H9 (cell line): ENCODE data around the gene DIP2C. TPM values are rescaled to one million over a fixed set of nuclear protein-coding genes. Genes with fewer than 3 reads are reported as not detected.

Experiments used
- DNase-seq: peaks from one replicate; pipeline ENCODE4 v3.0.0-alpha.2; 2017
- H2AFZ ChIP-seq: one replicate; pipeline ENCODE4 v1.6.1; 2013; ENCODE audit warnings: mild to moderate bottlenecking, low read length, control low read depth, moderate library complexity
- H2AK5ac ChIP-seq: 2 replicates; pipeline ENCODE4 v1.6.1; 2013; ENCODE audit warnings: low read length, control low read depth, mixed read lengths; ENCODE audit not compliant: insufficient read length
- H2BK120ac ChIP-seq: one replicate; pipeline ENCODE4 v1.6.1; 2013; ENCODE audit warnings: low read depth, mild to moderate bottlenecking, low read length, control low read depth, inconsistent platforms; ENCODE audit not compliant: poor library complexity, severe bottlenecking
- H2BK12ac ChIP-seq: 2 replicates; pipeline ENCODE4 v1.6.1; 2013; ENCODE audit warnings: low read length, control low read depth, mixed read lengths, low read depth; ENCODE audit not compliant: insufficient read length
- H2BK15ac ChIP-seq: 2 replicates; pipeline ENCODE4 v1.6.1; 2013; ENCODE audit warnings: low read depth, low read length, control low read depth
- H2BK20ac ChIP-seq: one replicate; pipeline ENCODE4 v1.6.1; 2013; ENCODE audit warnings: low read depth, mild to moderate bottlenecking, low read length, control low read depth, inconsistent platforms; ENCODE audit not compliant: poor library complexity, severe bottlenecking
- H2BK5ac ChIP-seq: 2 replicates; pipeline ENCODE4 v1.6.1; 2013; ENCODE audit warnings: low read length, control low read depth, mixed read lengths; ENCODE audit not compliant: insufficient read length
- H3K14ac ChIP-seq: 2 replicates; pipeline ENCODE4 v1.6.1; 2013; ENCODE audit warnings: low read length, control low read depth; ENCODE audit not compliant: insufficient read depth
- H3K18ac ChIP-seq: 2 replicates; pipeline ENCODE4 v1.6.1; 2013; ENCODE audit warnings: low read depth, mild to moderate bottlenecking, mixed read lengths, low read length, control low read depth; ENCODE audit not compliant: insufficient read length
- H3K23ac ChIP-seq: 2 replicates; pipeline ENCODE4 v1.6.1; 2013; ENCODE audit warnings: low read length, control low read depth, mixed read lengths, low read depth; ENCODE audit not compliant: insufficient read length
- H3K23me2 ChIP-seq: 2 replicates; pipeline ENCODE4 v1.6.1; 2013; ENCODE audit warnings: low read depth, mild to moderate bottlenecking, mixed read lengths, low read length, control low read depth; ENCODE audit not compliant: insufficient read length, poor library complexity, severe bottlenecking
- H3K27ac ChIP-seq: 2 replicates; pipeline ENCODE4 v1.5.1; 2013; ENCODE audit warnings: low read length, control low read depth, mixed read lengths, low read depth; ENCODE audit not compliant: insufficient read length
- H3K27me3 ChIP-seq: 2 replicates; pipeline ENCODE4 v1.6.1; 2013; ENCODE audit warnings: low read length, control low read depth, inconsistent platforms; ENCODE audit not compliant: insufficient read depth
- H3K4ac ChIP-seq: 2 replicates; pipeline ENCODE4 v1.6.1; 2013; ENCODE audit warnings: low read depth, mild to moderate bottlenecking, control low read depth, inconsistent platforms, low read length, moderate library complexity
- H3K4me1 ChIP-seq: 2 replicates; pipeline ENCODE4 v1.6.1; 2013; ENCODE audit warnings: low read length, control low read depth, inconsistent platforms; ENCODE audit not compliant: insufficient read depth
- H3K4me2 ChIP-seq: 2 replicates; pipeline ENCODE4 v1.6.1; 2013; ENCODE audit warnings: low read length, control low read depth, mixed read lengths; ENCODE audit not compliant: insufficient read length, insufficient read depth
- H3K56ac ChIP-seq: 2 replicates; pipeline ENCODE4 v1.6.1; 2013; ENCODE audit warnings: low read depth, mild to moderate bottlenecking, mixed read lengths, low read length, control low read depth; ENCODE audit not compliant: insufficient read length
- H3K79me1 ChIP-seq: 2 replicates; pipeline ENCODE4 v1.6.1; 2013; ENCODE audit warnings: low read depth, mild to moderate bottlenecking, moderate library complexity, low read length, control low read depth, inconsistent platforms; ENCODE audit not compliant: insufficient read depth, poor library complexity, severe bottlenecking
- H3K79me2 ChIP-seq: 2 replicates; pipeline ENCODE4 v1.6.1; 2013; ENCODE audit warnings: low read length, control low read depth, inconsistent platforms; ENCODE audit not compliant: insufficient read depth
- H3K9ac ChIP-seq: 2 replicates; pipeline ENCODE4 v1.6.1; 2013; ENCODE audit warnings: low read length, control low read depth, mixed read lengths; ENCODE audit not compliant: insufficient read length; ENCODE audit errors: extremely low read depth
- H3K9me3 ChIP-seq: one replicate; pipeline ENCODE4 v1.6.1; 2013; ENCODE audit warnings: low read depth, low read length, inconsistent platforms; ENCODE audit not compliant: control insufficient read depth
- H3T11ph ChIP-seq: one replicate; pipeline ENCODE4 v1.6.1; 2013; ENCODE audit warnings: mild to moderate bottlenecking, low read length, control low read depth, inconsistent platforms
- H4K20me1 ChIP-seq: one replicate; pipeline ENCODE4 v1.6.1; 2013; ENCODE audit not compliant: control insufficient read depth, insufficient read length, insufficient read depth
- H4K5ac ChIP-seq: 2 replicates; pipeline ENCODE4 v1.6.1; 2013; ENCODE audit warnings: low read depth, mild to moderate bottlenecking, mixed read lengths, low read length, control low read depth; ENCODE audit not compliant: insufficient read length
- H4K8ac ChIP-seq: replicated peaks from 2 replicates; pipeline ENCODE4 v1.6.1; 2013; ENCODE audit warnings: low read length, control low read depth, mixed read lengths, low read depth; ENCODE audit not compliant: insufficient read length
- H4K91ac ChIP-seq: 2 replicates; pipeline ENCODE4 v1.6.1; 2013; ENCODE audit warnings: low read depth, mild to moderate bottlenecking, moderate library complexity, mixed read lengths, low read length, control low read depth; ENCODE audit not compliant: insufficient read length
- H3K27ac Mint-ChIP-seq, 3 experiments: 2 replicates in 2 of 3; 3 replicates in 1 of 3; pipeline ENCODE4 v1.8.0; 2020 to 2021; ENCODE audit warnings: mixed read lengths in 3 of 3, mild to moderate bottlenecking in 1 of 3, moderate library complexity in 1 of 3
- H3K27me3 Mint-ChIP-seq: 2 replicates; pipeline ENCODE4 v1.8.0; 2021; ENCODE audit warnings: low read depth, mild to moderate bottlenecking, moderate library complexity, mixed read lengths
- H3K36me3 Mint-ChIP-seq, 3 experiments: 2 replicates in 2 of 3; 3 replicates in 1 of 3; pipeline ENCODE4 v1.8.0; 2020 to 2021; ENCODE audit warnings: low read depth in 3 of 3, mixed read lengths in 3 of 3; ENCODE audit not compliant: insufficient read depth in 1 of 3
- H3K4me1 Mint-ChIP-seq, 2 experiments: 2 replicates each; pipeline ENCODE4 v1.8.0; 2020; ENCODE audit warnings: mixed read lengths in 2 of 2
- H3K4me3 Mint-ChIP-seq, 2 experiments: 2 replicates in 1 of 2; 3 replicates in 1 of 2; pipeline ENCODE4 v1.8.0; 2020 to 2021; ENCODE audit warnings: mild to moderate bottlenecking in 2 of 2, mixed read lengths in 2 of 2, moderate library complexity in 1 of 2
- H3K9me3 Mint-ChIP-seq, 2 experiments: 2 replicates in 1 of 2; 3 replicates in 1 of 2; pipeline ENCODE4 v1.8.0; 2020; ENCODE audit warnings: mild to moderate bottlenecking in 2 of 2, mixed read lengths in 2 of 2, moderate library complexity in 1 of 2
- CTCF ChIP-seq: fragments of 200-600 bp; sonication (generic); conservative IDR thresholded peaks from 3 replicates; pipeline ENCODE4 v1.8.0; 2021; ENCODE audit warnings: antibody characterized with exemption, mild to moderate bottlenecking
- WGBS: extraction: QIAGEN DNeasy Blood & Tissue Kit; methylation state at CpG from one replicate; pipeline ENCODE4 v1.1.7; 2013; ENCODE audit warnings: missing lambda C conversion rate, low lambda C conversion rate, mixed read lengths; ENCODE audit not compliant: insufficient read length; ENCODE audit errors: extremely low coverage; 5-methylcytosine and 5-hydroxymethylcytosine counted together
- total RNA-seq: library from RNA; stranded (reverse); gene quantifications from 2 replicates; pipeline ENCODE4 v1.2.1, GENCODE V29; 2021

The DIP2C gene
- total RNA-seq, 1 experiment from 2014 or later = 7.9 TPM

- H3K79me2 ChIP-seq = no peaks in the 10 kb centered on the region
- H3K36me3 Mint-ChIP-seq = no peaks in the 10 kb centered on the region; a peak in 1 of 7 replicates
- no peak overlapping the region for H3K27ac Mint-ChIP-seq
- H4K8ac ChIP-seq = no peak overlapping the region
- no peaks in the 10 kb centered on the region; the same call in none of the 2 replicates for H3K27me3 Mint-ChIP-seq
- no peak overlapping the region for H3K4ac ChIP-seq
- H3T11ph ChIP-seq = no peak overlapping the region
- no peaks in the 10 kb centered on the region for H3K9me3 ChIP-seq
- H2BK12ac ChIP-seq = no peak overlapping the region
- H2BK15ac ChIP-seq = no peak overlapping the region
- H2BK20ac ChIP-seq = no peak overlapping the region
- no peak overlapping the region for H3K18ac ChIP-seq
- no peak overlapping the region for H2BK5ac ChIP-seq
- no peak overlapping the region for H3K27ac ChIP-seq
- H3K9ac ChIP-seq = no peak overlapping the region
- no peak overlapping the region for H3K14ac ChIP-seq
- H3K27me3 ChIP-seq = no peaks in the 10 kb centered on the region
- H3K23ac ChIP-seq = no peak overlapping the region
- no peak overlapping the region for H3K56ac ChIP-seq
- H2BK120ac ChIP-seq = no peak overlapping the region
- H2AK5ac ChIP-seq = no peak overlapping the region
- no peak for DNase-seq
- H3K4me2 ChIP-seq = no peak overlapping the region
- WGBS = no CpG with 5 or more reads among the region's 13 CpGs
- H2AFZ ChIP-seq = no peak overlapping the region
- H3K4me1 Mint-ChIP-seq = peaks cover 22% of the 10 kb centered on the region in 2 experiments
- TF ChIP-seq CTCF = no peak
- no peak overlapping the region for H4K91ac ChIP-seq
- H4K20me1 ChIP-seq = no peaks in the 10 kb centered on the region
- H3K4me3 Mint-ChIP-seq = no peak overlapping the region
- no peaks in the 10 kb centered on the region for H3K9me3 Mint-ChIP-seq
- no peak overlapping the region for H4K5ac ChIP-seq
- peaks cover 3% of the 10 kb centered on the region; the same call in 1 of the 2 replicates for H3K4me1 ChIP-seq
- H3K79me1 ChIP-seq = no peaks in the 10 kb centered on the region
- H3K23me2 ChIP-seq = no peaks in the 10 kb centered on the region
Measured at GRCh38 chr10:543131-543530, 146.3 kb downstream of the DIP2C start.
